AML-193 (cell line): ENCODE measurements around the gene SCAF4.

Experiments
- DNase-seq, 2 experiments: peaks; one replicate each; lab custom pipeline; 2025; lab: John Stamatoyannopoulos, UW

Gene SCAF4

GRCh38 chr21:31713973-31714740, 17.8 kb downstream of the SCAF4 start:
- no peak for DNase-seq

GRCh38 chr21:31713115-31713514, 18.8 kb downstream of the SCAF4 start:
- DNase-seq: no peak

- no peak for DNase-seq
These were observed 20.1 kb downstream of the SCAF4 start for GRCh38 chr21:31711745-31712285.

- no peak for DNase-seq
These were observed 20.6 kb downstream of the SCAF4 start for GRCh38 chr21:31711326-31711725.

- no peak for DNase-seq
These were observed 21.3 kb downstream of the SCAF4 start for GRCh38 chr21:31710586-31710985.

GRCh38 chr21:31708541-31708940, 23.4 kb downstream of the SCAF4 start:
- DNase-seq: no peak

- DNase-seq: no peak
These were observed 24.4 kb downstream of the SCAF4 start for GRCh38 chr21:31707499-31707898.

- DNase-seq: no peak
These were observed 25.4 kb downstream of the SCAF4 start for GRCh38 chr21:31706562-31706961.

- no peak for DNase-seq
These were observed 31.9 kb downstream of the SCAF4 start for GRCh38 chr21:31700040-31700439.

- DNase-seq: no peak
These were observed 33.5 kb downstream of the SCAF4 start for GRCh38 chr21:31698461-31698860.

GRCh38 chr21:31696424-31696823, 35.5 kb downstream of the SCAF4 start:
- no peak for DNase-seq

- DNase-seq: no peak
These were observed 38.7 kb downstream of the SCAF4 start for GRCh38 chr21:31693222-31693621.

- no peak for DNase-seq
These were observed 43.1 kb downstream of the SCAF4 start for GRCh38 chr21:31688603-31689368.

- no peak for DNase-seq
These were observed 44.8 kb downstream of the SCAF4 start for GRCh38 chr21:31687108-31687507.

- no peak for DNase-seq
These were observed 45.5 kb downstream of the SCAF4 start for GRCh38 chr21:31686272-31686915.

- DNase-seq: no peak
These were observed 47.0 kb downstream of the SCAF4 start for GRCh38 chr21:31684918-31685317.

- no peak for DNase-seq
These were observed 48.9 kb downstream of the SCAF4 start for GRCh38 chr21:31683029-31683428.

- no peak for DNase-seq
These were observed 49.3 kb downstream of the SCAF4 start for GRCh38 chr21:31682620-31683019.

- DNase-seq: no peak
These were observed 53.4 kb downstream of the SCAF4 start for GRCh38 chr21:31678478-31678877.

- DNase-seq: no peak
These were observed 54.9 kb downstream of the SCAF4 start for GRCh38 chr21:31677047-31677446.

- no peak for DNase-seq
These were observed 56.0 kb downstream of the SCAF4 start for GRCh38 chr21:31675960-31676359.

- DNase-seq: no peak
These were observed 56.6 kb downstream of the SCAF4 start for GRCh38 chr21:31675318-31675717.
